Fibroblast of skin of left quadriceps (primary cell): ENCODE results near the gene NCF4.

Experiments used
- DNase-seq, 2 experiments: peaks; one replicate each; pipeline ENCODE4 v3.0.0-alpha.2; 2013; ENCODE audit warnings: low read depth in 2 of 2

The NCF4 gene

GRCh38 chr22:36864454-36865215 lies 3.8 kb downstream of the NCF4 start:
- DNase-seq = no peak

- no peak for DNase-seq
Measured at GRCh38 chr22:36865346-36865745, 4.5 kb downstream of the NCF4 start.

GRCh38 chr22:36867695-36868094 lies 6.9 kb downstream of the NCF4 start:
- no peak for DNase-seq

DNA sequence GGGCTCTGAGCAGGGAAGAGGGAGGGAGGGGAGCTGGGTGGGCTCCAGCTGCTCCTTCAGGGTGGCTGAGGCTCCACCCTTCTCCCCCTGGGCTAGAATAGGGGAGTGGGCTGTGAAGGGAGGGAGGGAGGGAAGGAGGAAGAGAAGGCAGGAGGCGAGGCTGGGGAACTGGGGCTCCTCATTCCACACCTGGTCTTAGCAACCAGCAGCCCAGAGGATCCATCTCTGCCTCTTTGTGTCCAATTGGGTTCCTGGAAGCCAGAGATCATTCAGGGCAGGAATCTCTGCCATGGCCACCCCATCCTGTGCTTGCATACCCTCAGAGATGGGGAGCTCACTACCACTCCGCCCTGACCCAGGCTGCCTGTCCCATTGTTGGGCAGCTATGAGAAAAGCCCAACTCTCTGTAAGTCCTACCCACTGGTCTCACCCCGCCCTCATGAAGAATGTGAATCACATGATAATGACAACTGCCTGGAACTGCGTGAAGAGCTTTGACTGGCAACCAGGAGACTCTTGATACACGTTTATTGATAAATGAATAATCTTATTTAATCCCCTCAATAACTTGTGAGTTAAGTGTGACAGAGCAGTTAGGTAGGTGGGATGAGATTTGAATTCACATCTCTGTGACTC lies 7.9 kb downstream of the NCF4 start:
- DNase-seq = no peak

DNA sequence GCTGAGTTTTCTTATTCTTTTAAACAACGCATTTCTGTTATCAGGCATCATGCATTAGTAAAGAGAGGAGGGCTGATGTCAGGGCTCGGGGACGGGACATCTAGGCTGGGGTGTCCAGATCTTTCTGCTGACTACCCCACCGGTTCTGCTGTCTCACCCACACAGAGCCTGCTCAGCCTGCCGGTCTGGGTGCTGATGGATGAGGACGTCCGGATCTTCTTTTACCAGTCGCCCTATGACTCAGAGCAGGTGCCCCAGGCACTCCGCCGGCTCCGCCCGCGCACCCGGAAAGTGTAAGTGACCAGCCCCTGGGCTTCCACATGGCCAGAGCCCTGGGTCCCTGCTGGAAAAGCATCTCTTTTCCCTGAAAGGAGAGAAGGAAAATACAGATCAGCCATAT lies 9.4 kb downstream of the NCF4 start:
- no peak for DNase-seq

- DNase-seq = no peak
Measured at GRCh38 chr22:36871669-36872081, 10.9 kb downstream of the NCF4 start.

- no peak for DNase-seq
Measured at GRCh38 chr22:36872084-36872483, 11.3 kb downstream of the NCF4 start.

GRCh38 chr22:36872866-36873498 lies 12.2 kb downstream of the NCF4 start:
- no peak for DNase-seq

DNA sequence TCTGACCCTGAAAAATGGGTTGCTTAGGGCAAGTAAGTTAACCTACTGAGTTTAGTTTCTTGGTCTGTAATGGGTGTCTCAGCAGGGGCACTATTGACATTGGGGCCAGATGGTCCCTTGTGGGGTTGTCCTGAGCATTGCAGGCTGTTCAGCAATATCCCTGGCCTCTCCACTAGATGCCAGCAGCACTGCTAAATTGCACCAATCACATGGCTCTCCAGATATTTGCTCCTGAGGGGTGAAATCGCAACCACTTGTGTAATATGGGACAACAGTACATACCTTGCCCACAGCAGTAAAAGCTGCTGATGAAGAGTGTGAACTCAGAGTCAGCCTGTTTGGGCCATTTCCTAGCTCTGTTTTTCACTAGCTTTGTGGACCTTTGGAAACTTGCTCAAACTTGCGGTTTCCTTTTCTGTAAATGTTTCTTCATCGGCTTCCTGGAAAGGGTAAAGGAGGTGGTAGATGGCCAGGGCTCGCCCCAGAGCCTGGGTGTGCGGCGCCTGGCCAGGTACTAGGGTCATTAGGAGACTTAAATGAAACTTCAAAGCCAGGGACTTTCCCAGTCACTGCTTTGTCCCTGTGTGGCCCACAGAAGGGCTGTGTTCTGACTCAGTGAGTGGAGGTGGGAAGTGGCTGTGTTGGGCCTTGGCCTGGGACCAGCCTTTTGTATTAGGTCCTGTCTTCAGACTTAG lies 13.0 kb downstream of the NCF4 start:
- DNase-seq = peak in 1 of 2 experiments; percentile 11

GRCh38 chr22:36874309-36874696 lies 13.5 kb downstream of the NCF4 start:
- no peak for DNase-seq

- DNase-seq = no peak
Measured at GRCh38 chr22:36874736-36875135, 13.9 kb downstream of the NCF4 start.

DNA sequence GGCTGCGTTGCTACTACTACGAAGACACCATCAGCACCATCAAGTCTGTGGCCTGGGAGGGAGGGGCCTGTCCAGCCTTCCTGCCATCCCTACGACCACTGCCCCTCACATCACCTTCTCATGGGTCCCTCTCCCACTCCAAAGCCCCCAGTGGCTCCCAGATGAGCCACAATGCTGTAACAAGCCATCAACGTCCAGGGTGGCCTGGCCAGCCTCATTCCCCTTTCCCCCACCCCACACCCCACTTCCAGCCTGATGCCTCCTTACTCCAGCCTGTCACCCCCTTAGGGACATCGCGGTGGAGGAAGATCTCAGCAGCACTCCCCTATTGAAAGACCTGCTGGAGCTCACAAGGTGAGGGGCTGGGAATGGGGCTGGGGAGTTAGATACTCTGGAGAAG lies 14.9 kb downstream of the NCF4 start:
- DNase-seq = no peak

DNA sequence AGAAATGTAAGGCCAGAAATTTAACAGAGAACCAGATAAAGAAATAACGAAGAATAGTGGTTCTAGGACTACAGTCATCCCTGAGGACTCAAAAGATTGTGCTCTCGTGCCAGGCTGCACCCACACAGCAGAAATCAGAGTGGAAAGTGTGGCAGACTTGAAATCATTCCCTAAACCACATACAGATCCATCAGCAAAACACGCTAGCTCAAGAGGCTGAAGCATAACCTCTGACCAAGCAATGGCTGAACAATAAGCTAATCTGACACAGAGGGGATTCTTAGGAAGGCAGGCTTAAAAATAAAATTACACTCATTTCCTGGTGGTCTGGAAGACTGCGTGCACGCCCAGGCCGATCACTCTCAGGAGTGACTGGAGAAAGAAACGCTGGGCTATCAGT lies 19.0 kb downstream of the NCF4 start:
- no peak for DNase-seq

GRCh38 chr22:36881504-36882245 lies 20.9 kb downstream of the NCF4 start:
- no peak for DNase-seq

- DNase-seq = no peak
Measured at GRCh38 chr22:36884349-36885158, 23.7 kb downstream of the NCF4 start.

DNA sequence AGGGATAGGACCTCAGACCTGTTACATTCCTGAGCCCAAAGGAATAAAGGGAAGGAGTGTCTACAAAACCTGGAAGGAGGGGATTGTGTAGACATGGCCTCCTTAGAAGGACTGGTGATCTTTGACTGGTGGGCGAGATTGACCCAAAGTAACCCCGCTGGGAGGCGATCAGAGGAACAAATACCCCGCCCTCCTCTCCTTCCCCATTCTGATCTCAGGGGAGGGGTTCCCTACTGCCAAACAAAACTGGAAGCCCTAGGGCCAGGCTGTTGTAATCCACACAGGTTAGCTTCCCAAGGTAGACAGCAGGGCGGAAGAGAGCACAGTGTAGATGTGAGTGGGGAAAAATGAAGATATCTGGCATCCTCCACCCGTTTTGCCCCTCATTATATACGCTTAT lies 24.7 kb downstream of the NCF4 start:
- no peak for DNase-seq

DNA sequence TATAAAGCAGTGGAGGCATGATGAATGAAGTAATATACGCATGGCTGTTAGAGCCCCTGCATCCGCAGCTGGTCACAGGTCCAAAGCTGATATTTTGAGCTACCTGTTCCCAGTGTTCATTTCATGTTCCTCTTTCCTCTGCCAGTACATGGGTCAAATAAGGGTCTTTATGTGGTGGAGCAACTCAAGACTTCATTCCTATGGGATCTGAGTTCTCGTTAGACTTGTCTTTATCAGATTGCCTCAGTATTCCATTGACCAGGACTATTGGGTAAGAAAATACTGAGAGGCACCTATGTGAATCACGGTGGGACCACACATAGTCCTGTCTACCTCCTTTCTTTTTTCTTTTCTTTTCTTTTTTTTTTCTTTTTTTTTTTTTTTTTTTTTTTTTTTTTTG lies 25.2 kb downstream of the NCF4 start:
- no peak for DNase-seq

GRCh38 chr22:36887162-36887561 lies 26.4 kb downstream of the NCF4 start:
- DNase-seq = no peak

GRCh38 chr22:36891646-36892045 lies 30.8 kb downstream of the NCF4 start:
- no peak for DNase-seq

- no peak for DNase-seq
Measured at GRCh38 chr22:36892292-36892691, 31.5 kb downstream of the NCF4 start.

- DNase-seq = no peak
Measured at GRCh38 chr22:36893262-36893661, 32.5 kb downstream of the NCF4 start.
